ENCODE data around the gene CARD9. TPM values are rescaled to one million over a fixed set of nuclear protein-coding genes. Genes with fewer than 3 reads are reported as not detected.

Gene CARD9
- total and polyA plus RNA-seq, 2 of the 4 experiments (the other 2 are of a cell fraction): 0.36 to 1.9 TPM

- in situ Hi-C loops (cut with MboI; ENCODE audit: low sequenced_read_pairs): no loop called here
- H3K14ac ChIP-seq (replicated peaks; ENCODE audit: low read depth, low read length): no peak overlapping the region
- H3K27ac ChIP-seq (ENCODE audit: insufficient read depth, low read length): no peak overlapping the region
- ATAC-seq (ENCODE audit: low read depth) (no peak), DNase-seq (no peak)
- H2AK9ac ChIP-seq (replicated peaks; ENCODE audit: low read depth, low read length, poor library complexity): no peak overlapping the region
- H2AFZ ChIP-seq (replicated peaks; ENCODE audit: low read length, poor library complexity): no peak overlapping the region
- no peak overlapping the region for H3K23ac ChIP-seq (ENCODE audit: low read depth, low read length)
- WGBS, 2 experiments (ENCODE audit: extremely low coverage in 2 of 2, insufficient read length in 1 of 2): no CpG with 5 or more reads among the region's 6 CpGs
- H2BK5ac ChIP-seq (ENCODE audit: low read depth, low read length, poor library complexity, severe bottlenecking): no peak overlapping the region
- no peak overlapping the region for H2BK20ac ChIP-seq (ENCODE audit: low read depth, low read length)
- no peak overlapping the region for H3K4ac ChIP-seq (ENCODE audit: low read depth, low read length)
- H4K20me1 ChIP-seq (ENCODE audit: insufficient read depth, low read length): peaks cover 16% of the 10 kb centered on the region
- H4K5ac ChIP-seq (ENCODE audit: low read depth, low read length): no peak overlapping the region
- H3K27me3 ChIP-seq (ENCODE audit: control insufficient read depth, insufficient read depth, low read length): no peaks in the 10 kb centered on the region
- no peak overlapping the region for H3K56ac ChIP-seq (ENCODE audit: extremely low read depth, insufficient read depth, low read length)
- H3K36me3 ChIP-seq (ENCODE audit: control insufficient read depth, insufficient read depth, low read length): peaks cover 52% of the 10 kb centered on the region
- no peak overlapping the region for H2BK120ac ChIP-seq (ENCODE audit: low read depth, low read length)
- POLR2A ChIA-PET (ENCODE audit: unreplicated experiment): no interaction called here
- dilution Hi-C loops (cut with HindIII; ENCODE audit: low sequenced_read_pairs, unreplicated experiment): no loop called here
- H3K9me1 ChIP-seq (ENCODE audit: insufficient read depth, low read length): no peaks in the 10 kb centered on the region
- BruUV-seq (replicated peaks): no TSS peak
- no peak overlapping the region for H2AK5ac ChIP-seq (ENCODE audit: low read depth, low read length)
- H3K18ac ChIP-seq (ENCODE audit: low read depth, low read length): no peak overlapping the region
- no peak overlapping the region for H3K4me3 ChIP-seq (ENCODE audit: insufficient read depth, low read depth, low read length)
- no peak overlapping the region for H3K9ac ChIP-seq (ENCODE audit: low read depth, low read length)
- no peak overlapping the region for H4K8ac ChIP-seq (ENCODE audit: low read depth in 2 of 2, low read length in 2 of 2)
- H3K4me1 ChIP-seq (ENCODE audit: control insufficient read depth, insufficient read depth, low read length): peaks cover 9% of the 10 kb centered on the region
- H2BK15ac ChIP-seq (ENCODE audit: low read depth, low read length): no peak overlapping the region
- intact Hi-C loops (cut with micrococcal nuclease): no loop called here
- TF ChIP-seq CHD1 (IDR thresholded peaks at IDR 0.05; ENCODE audit: low read depth, low read length) (no peak), SMC3 (IDR thresholded peaks at IDR 0.05; ENCODE audit: low read depth, low read length) (no peak), ELK1 (IDR thresholded peaks at IDR 0.05; ENCODE audit: borderline replicate concordance, low read depth, low read length) (no peak), RCOR1 (IDR thresholded peaks at IDR 0.05; ENCODE audit: insufficient replicate concordance, low read length) (no peak), CEBPB (IDR thresholded peaks at IDR 0.05; ENCODE audit: low read depth, low read length) (no peak), USF2 (IDR thresholded peaks at IDR 0.05; ENCODE audit: low read depth, low read length) (no peak), RFX5 (IDR thresholded peaks at IDR 0.05; ENCODE audit: low read depth, low read length) (no peak), MAFK (IDR thresholded peaks at IDR 0.05; ENCODE audit: low read depth, low read length) (no peak), BHLHE40 (IDR thresholded peaks at IDR 0.05; ENCODE audit: low read depth, low read length) (no peak), MXI1 (IDR thresholded peaks at IDR 0.05; ENCODE audit: borderline replicate concordance, low read depth, low read length) (no peak), RAD21 (IDR thresholded peaks at IDR 0.05; ENCODE audit: low read length) (no peak), NFE2L2 (IDR thresholded peaks at IDR 0.05; ENCODE audit: low read depth, low read length) (no peak), FOS (IDR thresholded peaks at IDR 0.05; ENCODE audit: low read depth, low read length) (no peak), CTCF (conservative IDR thresholded peaks at IDR 0.05; ENCODE audit: low read depth, low read length) (no peak), MAZ (IDR thresholded peaks at IDR 0.05; ENCODE audit: borderline replicate concordance, low read depth, low read length) (no peak), POLR2A (IDR thresholded peaks at IDR 0.05; ENCODE audit: low read depth, low read length) (no peak)
- H3K9me3 ChIP-seq (ENCODE audit: control insufficient read depth, insufficient read depth, low read length): no peaks in the 10 kb centered on the region
- H3K79me1 ChIP-seq (ENCODE audit: low read depth in 1 of 2, low read length in 2 of 2): peaks cover 20 to 35% of the 10 kb centered on the region in 2 experiments
- no peak overlapping the region for H4K91ac ChIP-seq (ENCODE audit: insufficient read depth, low read depth, low read length)
- CTCF ChIA-PET: interaction anchor here (0.6 kb wide), 1 partner anchor 22 kb away, joined by 7 read pairs; no protein-coding TSS in a partner anchor
- no peak overlapping the region for H3K4me2 ChIP-seq (ENCODE audit: low read depth, low read length)
These were observed 24.2 kb upstream of the CARD9 start for GRCh38 chr9:136397643-136398042.

All from IMR-90 (cell line).